Gastroesophageal sphincter (tissue), 4 donors: ENCODE results near the gene ACP7. TPM values are rescaled to one million over a fixed set of nuclear protein-coding genes. Genes with fewer than 3 reads are reported as not detected.

Experiments used
- ATAC-seq: fragments of 150-250 bp; one replicate; pipeline ENCODE4 v1.9.1; 2016; ENCODE audit warnings: mild to moderate bottlenecking, moderate library complexity
- H3K27ac ChIP-seq, 4 donors: fragments of 200-600 bp; sonication (generic) in 3 of 4; 1 replicate in 3 of 4; 2 replicates in 1 of 4; pipeline ENCODE4 v1.5.1; 2016 to 2019
- H3K27me3 ChIP-seq: fragments of 200-600 bp; sonication (generic); one replicate; pipeline ENCODE4 v1.5.1; 2019
- H3K36me3 ChIP-seq, 2 donors: fragments of 200-600 bp; sonication (generic); one replicate each; pipeline ENCODE4 v1.5.1; 2019; ENCODE audit warnings: control low read depth in 1 of 2
- H3K4me1 ChIP-seq, 3 donors: fragments of 200-600 bp; sonication (generic); 1 replicate in 2 of 3; 2 replicates in 1 of 3; pipeline ENCODE4 v1.5.1; 2016 to 2019; ENCODE audit warnings: control low read depth in 2 of 3
- H3K4me3 ChIP-seq, 2 donors: fragments of 200-600 bp; sonication (generic); one replicate each; pipeline ENCODE4 v1.5.1; 2019; ENCODE audit warnings: mild to moderate bottlenecking in 1 of 2, moderate library complexity in 1 of 2
- H3K9me3 ChIP-seq, 3 donors: fragments of 200-600 bp; sonication (generic); one replicate each; pipeline ENCODE4 v1.5.1; 2017 to 2019; ENCODE audit warnings: control low read depth in 2 of 3
- EP300 ChIP-seq: sonication (generic); formaldehyde crosslinking; IDR thresholded peaks from one replicate; pipeline ENCODE4 v1.6.1; 2017; ENCODE audit warnings: antibody characterized with exemption, mild to moderate bottlenecking
- POLR2A ChIP-seq, 2 donors: fragments of 450-650 bp; IDR thresholded peaks; one replicate each; pipeline ENCODE4 v1.6.1; 2017; ENCODE audit warnings: antibody characterized with exemption in 2 of 2, mild to moderate bottlenecking in 2 of 2, moderate library complexity in 1 of 2
- POLR2AphosphoS5 ChIP-seq: sonication (generic); formaldehyde crosslinking; IDR thresholded peaks from one replicate; pipeline ENCODE4 v1.6.1; 2017; ENCODE audit warnings: antibody characterized with exemption
- WGBS, 2 donors: methylation state at CpG; one replicate each; pipeline ENCODE4 v1.1.5; 2018; ENCODE audit warnings: low coverage in 1 of 2; 5-methylcytosine and 5-hydroxymethylcytosine counted together
- total RNA-seq, 4 donors: library from RNA; depleted of rRNA; stranded (reverse); fragments of >200 nt; gene quantifications; one replicate each; pipeline ENCODE4 v1.1.0, GENCODE V29; 2016
- TF ChIP-seq, protein P1 (sequence below), 4 experiments: fragments of 200-600 bp in 2 of 4; fragments of 450-650 bp in 2 of 4; sonication (generic) in 1 of 4; IDR thresholded peaks; one replicate each; pipeline ENCODE4 v1.5.1; 2017 to 2019; ENCODE audit warnings: antibody characterized with exemption in 4 of 4, mild to moderate bottlenecking in 2 of 4, moderate library complexity in 2 of 4

Gene ACP7, protein sequence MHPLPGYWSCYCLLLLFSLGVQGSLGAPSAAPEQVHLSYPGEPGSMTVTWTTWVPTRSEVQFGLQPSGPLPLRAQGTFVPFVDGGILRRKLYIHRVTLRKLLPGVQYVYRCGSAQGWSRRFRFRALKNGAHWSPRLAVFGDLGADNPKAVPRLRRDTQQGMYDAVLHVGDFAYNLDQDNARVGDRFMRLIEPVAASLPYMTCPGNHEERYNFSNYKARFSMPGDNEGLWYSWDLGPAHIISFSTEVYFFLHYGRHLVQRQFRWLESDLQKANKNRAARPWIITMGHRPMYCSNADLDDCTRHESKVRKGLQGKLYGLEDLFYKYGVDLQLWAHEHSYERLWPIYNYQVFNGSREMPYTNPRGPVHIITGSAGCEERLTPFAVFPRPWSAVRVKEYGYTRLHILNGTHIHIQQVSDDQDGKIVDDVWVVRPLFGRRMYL
- under 1 TPM in 1 of 4 donors, not detected in 3; 0.08 TPM for total RNA-seq

DNA sequence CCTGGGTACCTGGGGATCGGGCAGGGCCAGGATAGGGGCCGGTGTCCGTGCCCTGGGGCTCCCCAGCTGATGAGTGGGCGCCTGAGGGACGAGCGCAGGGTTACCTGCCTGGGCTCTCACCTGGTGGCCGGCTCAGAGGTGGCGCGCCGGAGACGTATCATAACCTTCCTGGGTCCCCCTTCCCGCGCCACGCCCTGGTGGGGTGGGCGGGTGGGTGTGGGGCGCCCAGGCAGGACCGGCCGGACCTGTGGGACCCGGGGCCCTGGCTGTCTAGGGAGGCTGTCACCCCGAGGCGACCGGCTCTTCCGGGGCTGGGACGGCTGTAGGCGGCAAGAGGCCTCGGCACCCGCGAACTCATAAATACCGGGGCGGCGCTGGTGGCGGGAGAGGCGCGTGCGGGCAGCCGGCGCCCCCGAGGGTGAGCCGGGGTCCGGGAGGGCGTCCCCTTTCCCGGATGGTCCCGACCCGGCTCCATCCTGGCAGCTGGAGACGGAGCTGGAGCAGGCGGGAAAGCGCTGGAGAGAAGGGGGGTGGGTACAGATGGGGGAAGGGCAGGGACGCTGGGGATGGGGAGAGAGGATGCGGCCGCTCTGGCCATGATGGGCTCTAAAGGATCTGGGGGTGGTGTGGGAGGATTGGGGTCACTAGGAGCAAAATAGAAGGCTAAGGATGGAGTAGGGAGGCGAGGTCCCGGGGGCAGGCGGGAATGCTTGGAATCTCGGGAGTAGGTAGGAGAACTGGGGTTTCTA is at the start of gene ACP7:
Gene ACP7, plus strand, starts transcription at position 386 of the 749 bp plus-strand sequence. CDS start 902 bp downstream, outside the sequence.
- TF ChIP-seq POLR2A (IDR thresholded peaks at IDR 0.05) (no peak), POLR2AphosphoS5 (no peak), EP300 (no peak)
- TF ChIP-seq, protein P1, sequence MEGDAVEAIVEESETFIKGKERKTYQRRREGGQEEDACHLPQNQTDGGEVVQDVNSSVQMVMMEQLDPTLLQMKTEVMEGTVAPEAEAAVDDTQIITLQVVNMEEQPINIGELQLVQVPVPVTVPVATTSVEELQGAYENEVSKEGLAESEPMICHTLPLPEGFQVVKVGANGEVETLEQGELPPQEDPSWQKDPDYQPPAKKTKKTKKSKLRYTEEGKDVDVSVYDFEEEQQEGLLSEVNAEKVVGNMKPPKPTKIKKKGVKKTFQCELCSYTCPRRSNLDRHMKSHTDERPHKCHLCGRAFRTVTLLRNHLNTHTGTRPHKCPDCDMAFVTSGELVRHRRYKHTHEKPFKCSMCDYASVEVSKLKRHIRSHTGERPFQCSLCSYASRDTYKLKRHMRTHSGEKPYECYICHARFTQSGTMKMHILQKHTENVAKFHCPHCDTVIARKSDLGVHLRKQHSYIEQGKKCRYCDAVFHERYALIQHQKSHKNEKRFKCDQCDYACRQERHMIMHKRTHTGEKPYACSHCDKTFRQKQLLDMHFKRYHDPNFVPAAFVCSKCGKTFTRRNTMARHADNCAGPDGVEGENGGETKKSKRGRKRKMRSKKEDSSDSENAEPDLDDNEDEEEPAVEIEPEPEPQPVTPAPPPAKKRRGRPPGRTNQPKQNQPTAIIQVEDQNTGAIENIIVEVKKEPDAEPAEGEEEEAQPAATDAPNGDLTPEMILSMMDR (IDR thresholded peaks at IDR 0.05), result no peak
- Histone ChIP-seq H3K9me3 (no peaks in the 10 kb centered on the region), H3K4me3 (peak within 1 kb of the TSS in 1 of 2 donors; percentile 22), H3K27ac (no peak within 1 kb of the TSS), H3K4me1 (peaks cover 0 to 13% (median 0%) of the 10 kb centered on the region in 3 donors), H3K27me3 (peaks cover 98% of the 10 kb centered on the region), H3K36me3 (no peaks in the 10 kb centered on the region)
- ATAC-seq, result no peak
- WGBS, 2 donors, result 7 to 20% methylated on average over 1 to 8 of the region's 54 CpGs

DNA sequence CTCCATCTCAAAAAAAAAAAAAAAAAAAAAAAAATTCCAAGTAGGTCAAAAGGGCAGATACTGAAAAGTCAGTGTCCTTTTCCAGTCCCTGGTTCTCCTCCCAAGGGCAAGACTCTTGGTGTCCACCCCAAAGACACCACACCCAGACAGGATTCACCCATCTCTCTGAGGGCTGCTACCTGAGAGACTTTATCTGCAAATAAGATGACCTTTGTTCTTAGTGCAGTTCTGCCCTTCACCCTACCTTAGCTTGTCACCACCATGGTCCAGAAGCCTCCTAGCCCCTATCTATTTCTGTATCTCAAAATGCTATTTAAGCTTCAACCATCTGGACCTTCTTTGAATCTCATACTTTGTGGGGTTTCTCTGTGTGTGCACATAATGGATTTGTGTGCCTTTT is 47.6 kb upstream of the ACP7 start:
- Histone ChIP-seq H3K27ac (no peak overlapping the region), H3K4me3 (no peak overlapping the region)
- TF ChIP-seq, protein P1 (IDR thresholded peaks at IDR 0.05), result no peak
- TF ChIP-seq POLR2A (IDR thresholded peaks at IDR 0.05) (no peak), EP300 (no peak), POLR2AphosphoS5 (no peak)

GRCh38 chr19:39037194-39037593 is 47.0 kb upstream of the ACP7 start:
- TF ChIP-seq POLR2AphosphoS5 (no peak), EP300 (no peak), POLR2A (IDR thresholded peaks at IDR 0.05) (no peak)
- TF ChIP-seq, protein P1 (IDR thresholded peaks at IDR 0.05), result no peak
- no peak for ATAC-seq
- Histone ChIP-seq H3K4me3 (no peak overlapping the region), H3K9me3 (no peaks in the 10 kb centered on the region), H3K27ac (no peak overlapping the region), H3K4me1 (peaks cover 0 to 11% (median 5%) of the 10 kb centered on the region in 3 donors), H3K27me3 (peaks cover 29% of the 10 kb centered on the region), H3K36me3 (no peaks in the 10 kb centered on the region)
- 65 to 76% methylated on average over 2 of the region's 2 CpGs for WGBS, 2 donors

More for the DNA sequence above, 47.6 kb upstream of the ACP7 start:
- peaks cover 0 to 17% (median 12%) of the 10 kb centered on the region in 3 donors for H3K4me1 ChIP-seq
- no peaks in the 10 kb centered on the region for H3K36me3 ChIP-seq
- no peaks in the 10 kb centered on the region for H3K9me3 ChIP-seq
- ATAC-seq, result no peak
- peaks cover 29% of the 10 kb centered on the region for H3K27me3 ChIP-seq

DNA sequence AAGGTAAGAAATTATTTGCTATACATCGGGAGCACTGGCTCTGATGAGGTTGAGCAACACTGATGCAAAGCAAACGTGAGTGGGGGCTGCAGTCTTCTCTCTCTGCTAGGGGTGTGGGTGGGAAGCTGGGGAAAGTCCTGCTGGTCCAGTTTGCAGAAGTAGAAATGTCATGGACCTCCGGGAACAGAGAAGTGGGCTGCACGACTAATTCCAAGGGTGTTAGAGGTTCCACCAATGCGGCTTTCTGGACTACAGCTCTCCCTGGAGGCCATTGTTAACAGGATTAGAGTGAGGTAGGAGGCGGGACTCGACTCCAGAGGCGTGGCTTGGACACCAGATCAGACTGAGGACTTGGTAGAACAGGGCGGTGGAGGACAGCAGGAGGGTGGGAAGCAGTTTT is 46.1 kb upstream of the ACP7 start:
- no peak overlapping the region for H3K27ac ChIP-seq
- 31 to 36% methylated on average over 4 to 6 of the region's 9 CpGs for WGBS, 2 donors
- H3K4me3 ChIP-seq, result no peak overlapping the region
- TF ChIP-seq, protein P1 (IDR thresholded peaks at IDR 0.05), result no peak
- TF ChIP-seq POLR2AphosphoS5 (no peak), POLR2A (IDR thresholded peaks at IDR 0.05) (no peak), EP300 (no peak)
- peaks cover 29% of the 10 kb centered on the region for H3K27me3 ChIP-seq
- ATAC-seq, result no peak
- peaks cover 0 to 2% (median 0%) of the 10 kb centered on the region in 3 donors for H3K4me1 ChIP-seq
- no peaks in the 10 kb centered on the region for H3K36me3 ChIP-seq
- H3K9me3 ChIP-seq, result no peaks in the 10 kb centered on the region
